Activated CD4-positive, alpha-beta T cell treated with anti-CD3 and anti-CD28 coated beads for 24 hours (primary cell): ENCODE measurements around the gene PLEKHB1.

ENCODE experiments used
- DNase-seq, 2 donors: peaks; one replicate each; pipeline ENCODE4 v3.0.0-alpha.2; 2020; ENCODE audit warnings: low read depth in 2 of 2

The PLEKHB1 gene

DNA sequence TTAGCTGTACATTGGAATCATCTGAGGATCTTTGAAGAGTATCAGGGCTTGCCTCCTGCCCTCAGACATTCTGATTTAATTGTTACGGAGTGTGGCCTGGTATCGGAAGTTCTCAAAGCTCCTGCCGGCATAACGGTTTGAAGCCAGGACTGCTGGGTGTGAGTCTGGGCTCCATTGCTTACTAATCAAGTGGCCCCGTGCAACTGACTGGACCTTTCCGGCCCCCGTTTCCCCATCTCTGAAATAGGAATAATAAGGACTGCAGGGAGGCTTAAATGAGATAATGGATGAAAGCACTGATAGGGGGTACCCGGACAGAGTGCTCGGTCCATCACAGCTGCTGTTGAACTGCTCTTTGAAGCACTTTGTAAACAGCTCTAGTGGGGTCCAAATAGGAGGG lies 1.7 kb downstream of the PLEKHB1 start:
- DNase-seq, result no peak

DNA sequence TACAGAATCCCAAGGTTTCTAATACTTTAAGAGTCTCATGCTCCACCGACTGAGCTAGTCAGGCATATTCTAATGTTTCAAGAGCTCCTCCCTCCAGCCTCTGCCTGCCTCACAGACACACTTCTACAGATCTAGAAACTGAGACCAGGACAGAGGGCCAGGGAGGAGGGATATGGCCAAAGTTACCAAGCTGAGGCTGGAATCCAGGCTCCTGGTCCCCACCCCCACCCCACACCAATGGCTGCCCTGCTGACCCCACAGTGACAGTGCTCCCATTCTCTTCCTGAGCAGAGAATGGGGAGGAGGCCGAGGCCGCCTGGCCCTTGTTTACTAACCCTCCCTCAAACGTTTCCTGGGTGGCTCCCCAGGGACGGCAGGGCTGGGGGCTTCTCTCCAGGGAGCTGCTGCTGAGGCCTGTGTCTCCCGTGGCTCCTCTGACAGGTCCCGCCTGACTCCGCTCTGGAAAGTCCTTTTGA lies 2.2 kb downstream of the PLEKHB1 start:
- DNase-seq, result no peak

DNA sequence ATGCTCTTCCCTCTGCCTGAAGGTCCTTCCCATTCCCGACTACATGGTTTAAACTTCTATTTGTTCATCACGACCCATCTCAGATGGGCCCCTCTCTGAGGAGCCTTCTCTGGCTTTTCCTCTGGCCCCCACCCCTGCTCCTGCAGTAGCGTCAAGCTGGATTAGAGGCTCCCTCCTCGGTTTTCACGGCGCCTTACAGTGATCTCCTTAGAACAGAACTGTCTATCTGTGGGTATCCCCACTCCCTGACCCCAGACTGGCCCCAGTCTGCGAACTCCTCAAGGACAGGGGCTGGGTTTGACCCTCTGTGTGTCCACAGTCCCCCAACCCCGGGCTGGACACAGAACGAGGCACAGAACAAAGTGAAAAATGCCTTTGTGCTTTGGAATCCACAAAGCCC lies 2.8 kb downstream of the PLEKHB1 start:
- DNase-seq, result no peak

DNA sequence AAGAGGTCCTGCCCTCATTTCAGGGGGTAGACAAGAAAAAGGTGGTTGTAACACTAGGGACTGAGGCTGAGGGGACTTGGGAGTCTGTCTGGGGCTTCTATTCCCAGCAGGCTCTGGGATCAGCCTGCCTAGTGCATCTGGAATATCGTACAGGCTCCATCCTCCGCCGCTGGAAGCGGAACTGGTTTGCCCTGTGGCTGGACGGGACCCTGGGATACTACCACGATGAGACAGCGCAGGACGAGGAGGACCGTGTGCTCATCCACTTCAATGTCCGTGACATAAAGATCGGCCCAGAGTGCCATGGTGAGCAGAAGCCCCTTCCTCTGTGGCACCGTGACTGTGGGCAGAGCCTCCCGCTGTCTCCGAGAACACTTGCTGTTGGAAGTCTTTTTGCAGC lies 4.0 kb downstream of the PLEKHB1 start:
- DNase-seq, result no peak

DNA sequence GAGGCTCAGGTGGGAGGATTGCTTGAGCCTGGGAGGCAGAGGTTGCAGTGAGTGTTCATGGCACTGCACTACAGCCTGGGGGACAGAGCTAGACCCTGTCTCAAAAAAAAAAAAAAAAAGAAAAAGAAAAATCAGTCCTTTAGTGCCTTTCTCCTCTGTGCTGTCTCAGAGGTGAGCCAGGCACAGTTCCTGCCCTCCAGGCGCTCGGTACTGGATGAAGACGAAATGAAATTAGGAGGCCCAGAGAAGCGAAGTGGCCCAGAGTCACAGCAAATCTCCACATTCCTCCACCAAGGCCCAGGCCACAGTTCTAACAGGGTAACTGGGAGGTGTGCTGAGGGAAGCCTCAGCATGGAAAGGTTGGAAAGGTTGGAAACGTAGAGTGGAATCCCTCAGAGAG lies 4.9 kb downstream of the PLEKHB1 start:
- no peak for DNase-seq

DNA sequence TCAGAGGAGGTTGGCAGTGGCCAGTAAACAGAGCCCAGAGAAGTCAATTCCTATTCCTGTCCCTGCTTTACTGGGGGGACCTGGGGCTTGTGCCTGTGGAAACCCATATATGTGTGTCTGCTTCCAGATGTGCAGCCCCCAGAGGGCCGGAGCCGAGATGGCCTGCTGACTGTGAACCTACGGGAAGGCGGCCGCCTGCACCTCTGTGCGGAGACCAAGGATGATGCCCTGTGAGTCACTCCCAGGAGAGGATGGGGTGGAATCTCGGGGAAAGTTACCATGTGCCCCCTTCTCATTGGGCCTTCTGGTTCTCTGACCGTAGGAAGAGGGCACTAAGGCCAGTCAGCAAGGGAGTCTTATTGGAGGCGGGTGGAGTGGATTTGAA lies 5.3 kb downstream of the PLEKHB1 start:
- no peak for DNase-seq

DNA sequence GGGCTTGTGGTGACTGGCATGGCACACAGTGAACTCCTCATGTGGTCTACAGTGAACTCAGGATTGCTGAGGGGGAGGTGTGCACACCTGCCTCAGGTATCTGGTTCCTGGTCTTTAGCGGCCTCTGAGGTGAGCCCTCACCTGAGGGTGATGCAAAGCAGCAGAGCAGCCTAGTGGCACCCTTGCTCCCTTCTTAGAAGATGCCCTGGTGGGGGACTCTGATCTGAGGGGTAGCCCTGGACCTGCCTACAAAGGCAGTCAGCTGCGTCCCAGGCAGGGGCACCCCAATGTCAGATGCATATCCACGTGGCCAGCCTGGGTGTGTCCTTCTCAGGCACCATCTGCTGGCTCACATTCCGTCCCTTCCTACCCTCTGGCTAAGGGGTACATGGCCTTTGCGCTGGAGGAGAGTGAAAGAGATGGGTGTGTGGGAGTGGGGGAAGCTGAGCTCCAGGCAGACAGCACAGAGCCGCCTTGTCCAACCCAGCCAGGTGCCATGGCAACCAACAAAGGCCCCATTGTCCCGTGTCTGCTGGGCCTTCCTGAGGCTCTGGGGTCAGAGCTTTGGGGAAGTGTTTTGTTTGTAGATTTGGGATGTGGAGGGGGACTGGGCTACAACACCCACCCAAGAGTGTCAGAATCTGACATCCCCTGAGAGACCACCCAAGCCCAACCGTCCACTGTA lies 5.8 kb downstream of the PLEKHB1 start:
- no peak for DNase-seq

DNA sequence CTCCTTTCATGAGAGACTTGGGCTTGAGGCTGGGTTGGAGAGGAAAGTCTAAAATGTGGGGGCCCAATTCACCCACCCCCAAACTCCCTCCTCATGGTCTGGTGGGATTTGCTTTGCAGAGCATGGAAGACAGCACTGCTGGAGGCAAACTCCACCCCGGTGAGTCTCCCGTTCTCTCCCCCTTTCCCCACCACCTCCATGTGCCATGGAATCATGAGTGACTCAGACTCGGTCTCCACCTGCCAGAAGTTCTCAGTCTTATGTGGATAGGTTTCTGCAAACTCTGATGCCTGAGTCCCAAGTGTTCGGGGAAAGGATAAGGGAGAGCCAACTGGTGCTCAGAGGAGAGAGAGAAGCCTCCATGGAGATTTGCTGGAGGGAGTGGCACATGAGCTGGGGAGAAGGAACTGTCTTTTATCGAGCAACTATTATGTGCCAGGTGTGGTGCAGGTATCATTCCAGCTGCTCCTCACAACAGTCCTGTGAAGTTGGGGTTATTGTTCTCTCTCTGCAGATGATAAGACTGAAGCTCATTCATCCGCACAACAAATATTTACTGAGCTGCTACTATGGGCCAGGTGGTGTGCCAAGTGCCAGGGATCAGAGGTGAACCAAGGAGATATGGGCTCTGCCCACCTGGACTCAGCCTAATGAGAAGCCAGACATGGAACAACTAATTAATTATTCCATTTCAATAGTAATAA lies 6.6 kb downstream of the PLEKHB1 start:
- DNase-seq, result no peak

DNA sequence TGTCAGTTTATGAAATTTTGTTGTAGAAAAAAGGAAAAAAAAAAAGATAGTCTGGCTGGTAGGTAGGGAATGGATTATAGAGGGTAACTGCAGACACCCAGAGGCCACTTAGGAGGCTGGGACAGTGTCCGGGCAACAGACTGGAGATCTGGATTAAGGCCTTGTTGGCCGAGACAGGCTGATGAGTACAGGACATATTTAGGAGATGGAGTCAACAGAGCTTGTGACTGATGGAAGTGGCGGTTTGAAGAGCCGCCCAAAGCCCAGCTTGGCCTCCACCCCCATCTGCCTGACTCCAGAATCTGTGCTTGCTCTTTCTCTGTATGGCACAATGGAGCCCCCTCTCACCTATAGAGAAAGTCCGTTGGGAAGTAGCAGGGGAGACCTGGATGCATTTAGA lies 7.6 kb downstream of the PLEKHB1 start:
- DNase-seq, result no peak

DNA sequence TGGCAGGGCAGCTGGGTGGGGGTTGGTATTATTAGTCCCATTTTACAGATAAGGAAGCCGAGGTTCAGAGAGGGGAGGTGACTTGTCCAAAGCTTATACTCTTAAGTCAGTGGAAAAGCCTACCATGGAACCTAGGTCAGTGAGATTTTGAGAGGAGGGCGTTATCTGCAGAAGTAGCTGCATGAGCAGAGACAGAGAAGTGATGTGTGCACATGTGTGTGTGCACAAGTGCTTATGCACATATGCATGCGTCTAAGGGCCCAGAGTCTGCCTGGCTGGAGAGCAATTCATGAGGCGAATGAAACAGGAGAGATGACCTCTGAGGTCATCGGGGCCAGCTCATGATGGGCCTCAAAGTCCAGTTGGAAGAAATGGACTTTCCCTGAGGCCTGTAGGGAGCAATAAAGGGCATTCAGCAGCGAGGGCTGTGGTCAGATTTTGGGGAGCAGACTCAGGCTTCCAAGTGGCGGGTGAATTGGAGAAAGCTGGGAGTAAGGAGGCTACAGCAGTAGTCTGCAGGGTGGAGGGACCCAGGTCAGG lies 8.2 kb downstream of the PLEKHB1 start:
- DNase-seq, result no peak

DNA sequence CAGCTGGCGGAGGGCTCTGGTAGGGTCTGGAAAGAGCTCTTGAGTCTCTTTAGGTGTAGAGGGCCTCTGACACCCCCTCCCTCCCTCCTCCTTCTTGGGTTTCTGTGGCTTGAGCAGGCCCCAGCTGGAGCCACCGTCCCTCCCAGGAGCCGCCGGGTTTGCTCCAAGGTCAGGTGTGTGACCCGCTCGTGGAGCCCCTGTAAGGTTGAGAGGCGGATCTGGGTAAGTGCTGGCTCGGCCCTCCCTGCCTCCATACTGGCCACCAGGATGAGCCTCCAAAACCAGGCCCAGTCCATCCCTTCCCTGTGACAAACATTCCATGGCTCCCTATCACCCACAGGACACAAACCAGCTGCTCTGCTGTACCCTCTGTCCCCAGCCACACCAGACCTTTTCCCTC lies 9.3 kb downstream of the PLEKHB1 start:
- no peak for DNase-seq

DNA sequence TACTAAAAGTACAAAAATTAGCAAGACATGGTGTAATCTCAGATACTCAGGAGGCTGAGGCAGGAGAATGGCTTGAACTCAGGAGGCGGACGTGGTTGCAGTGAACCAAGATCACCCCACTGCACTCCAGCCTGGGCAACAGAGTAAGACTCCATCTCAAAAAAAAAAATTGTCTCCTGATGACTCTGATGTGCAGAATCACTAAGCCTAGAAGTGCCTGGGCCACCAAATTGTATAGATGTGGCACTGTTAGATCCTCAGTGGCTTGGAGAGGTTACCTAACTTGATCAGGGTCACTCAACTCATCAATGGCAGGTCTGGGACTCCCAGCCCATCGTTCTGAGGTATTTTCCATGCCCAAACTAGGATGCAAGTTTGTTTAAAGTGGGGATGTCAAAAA lies 10.6 kb downstream of the PLEKHB1 start:
- DNase-seq, result no peak

DNA sequence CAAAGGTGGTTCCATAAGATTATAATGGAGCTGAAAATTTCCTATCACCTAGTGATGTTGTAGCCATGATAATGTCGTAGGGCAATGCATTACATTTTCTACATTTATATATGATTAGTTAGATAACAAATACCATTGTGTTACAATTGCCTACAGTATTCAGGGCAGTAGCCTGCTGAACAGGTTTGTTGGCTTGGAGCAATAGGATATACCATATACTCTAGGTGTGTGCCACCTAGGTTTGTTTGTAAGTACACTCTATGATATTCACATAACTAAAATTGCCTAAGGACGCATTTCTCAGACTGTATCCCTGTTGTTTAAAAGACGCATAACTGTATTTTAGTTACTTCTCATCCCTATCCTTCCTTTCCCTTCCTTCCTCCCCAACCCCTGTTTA lies 13.6 kb downstream of the PLEKHB1 start:
- no peak for DNase-seq

DNA sequence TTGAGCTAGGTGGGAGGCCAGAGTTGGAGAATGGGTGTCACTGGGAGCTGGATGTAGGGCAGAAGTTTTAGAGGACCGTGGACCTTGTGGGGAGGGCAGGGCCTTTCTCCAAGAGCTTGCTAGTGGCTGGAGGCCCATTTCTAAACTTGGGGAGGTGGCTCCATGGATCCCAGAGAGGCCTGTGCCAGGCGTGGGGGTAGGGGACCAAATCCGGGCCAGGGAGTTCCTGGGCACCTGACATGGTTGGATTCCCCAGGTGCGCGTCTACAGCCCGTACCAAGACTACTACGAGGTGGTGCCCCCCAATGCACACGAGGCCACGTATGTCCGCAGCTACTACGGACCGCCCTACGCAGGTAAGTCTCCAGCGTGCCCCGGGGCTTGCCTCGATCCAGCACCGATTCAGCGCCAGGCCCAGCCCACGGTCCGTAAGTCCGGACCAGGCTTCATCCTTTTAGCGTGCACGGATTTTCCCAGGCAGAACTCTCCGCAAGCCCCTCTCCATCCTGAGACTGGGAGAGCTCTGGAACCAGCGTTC lies 14.2 kb downstream of the PLEKHB1 start:
- no peak for DNase-seq

DNA sequence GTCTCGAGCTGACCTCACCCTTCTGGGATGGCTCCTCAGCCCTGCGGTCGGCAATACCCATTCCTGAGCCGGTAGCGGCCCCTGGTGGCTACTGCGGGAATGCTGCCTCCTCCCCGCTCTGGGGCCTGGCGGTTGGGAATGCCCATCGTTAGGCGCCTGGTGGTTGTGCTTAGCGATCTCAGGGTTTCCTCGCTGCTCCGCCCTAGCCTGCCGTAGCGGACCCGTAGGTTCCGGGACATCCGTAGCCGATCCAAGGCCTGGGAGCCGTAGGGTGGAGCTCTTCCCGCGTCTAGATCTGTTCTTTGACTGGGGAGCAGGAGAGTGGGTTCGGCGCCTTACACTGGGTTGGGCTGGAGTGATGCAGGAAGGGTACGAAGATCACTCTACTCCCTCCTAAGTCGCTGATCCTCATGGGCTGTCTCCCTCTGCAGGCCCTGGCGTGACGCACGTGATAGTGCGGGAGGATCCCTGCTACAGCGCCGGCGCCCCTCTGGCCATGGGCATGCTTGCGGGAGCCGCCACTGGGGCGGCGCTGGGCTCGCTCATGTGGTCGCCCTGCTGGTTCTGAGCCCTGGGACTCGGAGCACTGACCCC lies 14.8 kb downstream of the PLEKHB1 start:
- DNase-seq, result peak; percentile 85 to 88

DNA sequence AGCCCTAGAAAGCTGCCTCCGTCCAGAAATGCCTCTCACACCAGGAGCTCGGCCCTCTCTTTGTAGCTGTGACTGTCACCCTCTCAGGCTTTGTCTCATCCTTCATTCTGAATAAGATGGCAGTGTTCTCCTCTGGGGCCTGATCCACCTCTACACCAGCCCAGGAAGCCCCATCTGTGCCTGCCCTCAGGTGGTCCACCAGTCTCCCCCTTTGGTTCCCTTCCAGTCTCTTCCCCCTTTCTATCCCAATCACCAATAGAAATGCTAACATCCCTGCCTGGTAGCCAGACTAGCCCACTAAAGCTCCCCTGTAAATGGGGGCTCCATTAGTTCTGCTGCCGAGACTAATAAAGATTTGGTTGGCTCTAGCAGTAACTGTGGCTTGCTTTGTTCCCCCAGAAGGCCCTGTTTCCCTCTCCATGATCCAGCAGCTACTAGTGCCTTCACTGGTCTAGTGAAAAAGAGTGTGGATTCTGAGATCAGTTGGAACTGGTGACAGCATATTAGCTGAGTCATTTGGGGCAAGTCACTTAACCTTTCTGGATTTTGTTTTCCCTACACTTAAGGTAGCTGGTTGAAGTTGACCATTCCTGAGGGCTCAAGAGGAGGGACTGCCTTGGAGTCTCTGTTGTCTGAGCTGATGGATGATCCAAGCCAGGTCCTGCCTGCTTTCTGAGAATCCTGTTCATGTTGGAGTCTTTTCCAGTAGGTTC lies 16.2 kb downstream of the PLEKHB1 start:
- DNase-seq, result no peak

DNA sequence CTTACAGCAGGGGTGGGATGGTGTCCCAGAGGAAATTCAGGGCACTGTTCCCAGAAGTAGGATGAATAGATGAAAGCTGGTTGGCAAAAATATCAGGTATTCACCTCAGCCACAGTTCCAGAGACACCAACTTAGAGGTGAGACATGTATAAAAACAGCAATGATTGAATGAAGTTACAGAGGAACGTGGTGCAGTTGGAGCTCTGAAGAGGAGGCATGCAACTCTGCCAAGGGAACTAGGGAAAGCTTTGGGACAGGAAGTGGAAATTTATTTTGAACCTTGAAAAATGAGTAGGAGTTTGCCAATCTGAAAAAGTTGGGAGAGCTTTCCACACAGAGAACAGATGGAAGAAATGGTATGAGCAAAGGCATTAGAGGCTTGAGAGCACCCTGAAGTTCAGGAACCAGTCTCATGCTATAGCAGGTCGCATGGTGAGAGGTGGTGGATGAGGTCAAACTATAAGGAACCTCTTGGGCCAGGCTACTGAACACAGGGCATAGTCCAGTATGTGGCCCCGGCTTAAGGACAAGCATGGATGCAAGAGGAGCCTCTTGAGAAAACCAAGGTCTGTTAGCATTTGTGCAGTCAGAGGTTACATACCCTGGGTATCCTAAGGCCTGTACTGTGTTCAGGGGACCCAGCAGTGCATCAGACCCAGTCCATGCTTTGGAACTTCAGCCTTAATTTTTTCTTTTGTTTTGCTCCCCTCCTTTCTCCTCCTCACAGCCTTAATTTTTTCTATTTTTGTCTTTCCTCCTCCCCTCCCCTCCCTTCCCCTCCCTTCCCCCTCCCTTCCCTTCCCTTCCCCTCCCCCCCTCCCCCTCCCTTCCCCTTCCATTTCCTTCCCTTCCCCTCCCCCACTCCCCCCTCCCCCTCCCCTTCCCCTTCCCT lies 17.5 kb downstream of the PLEKHB1 start:
- no peak for DNase-seq

DNA sequence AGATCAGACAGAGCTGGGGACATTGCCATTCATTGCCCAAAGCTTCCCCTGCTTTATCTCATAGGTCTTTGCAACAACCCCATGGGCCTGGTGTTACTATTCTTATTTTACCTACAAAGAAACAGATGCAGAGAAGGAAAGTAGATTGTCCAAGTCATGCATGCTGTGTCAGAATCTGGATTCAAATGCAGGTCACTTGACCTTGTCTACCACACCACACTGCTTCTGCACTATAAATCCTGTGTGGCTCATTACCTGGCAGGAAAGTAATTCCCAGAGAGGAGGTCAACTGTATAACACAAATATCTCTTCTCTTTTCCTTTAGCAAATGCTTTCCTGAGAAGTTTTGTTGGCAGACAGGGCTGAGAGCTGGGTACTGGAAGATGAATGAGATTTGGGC lies 18.5 kb downstream of the PLEKHB1 start:
- DNase-seq, result no peak

DNA sequence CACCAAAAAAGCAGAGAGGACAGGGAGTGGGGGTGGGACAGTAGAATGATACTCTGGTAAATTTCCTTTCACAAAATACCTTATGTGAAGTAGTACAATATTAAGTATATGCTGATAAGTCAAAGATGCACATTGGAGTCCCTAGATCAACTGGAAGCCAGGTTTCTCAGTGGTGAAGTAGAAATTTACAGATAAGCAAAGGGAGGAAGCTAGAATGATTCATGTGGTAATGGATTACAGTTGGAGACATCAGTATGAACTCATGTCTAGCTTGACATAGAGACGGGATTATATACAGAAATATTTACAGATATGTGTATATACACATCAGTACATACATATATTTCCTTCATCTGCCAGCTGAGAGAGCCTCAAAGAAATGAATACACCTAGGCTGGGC lies 21.5 kb downstream of the PLEKHB1 start:
- no peak for DNase-seq

DNA sequence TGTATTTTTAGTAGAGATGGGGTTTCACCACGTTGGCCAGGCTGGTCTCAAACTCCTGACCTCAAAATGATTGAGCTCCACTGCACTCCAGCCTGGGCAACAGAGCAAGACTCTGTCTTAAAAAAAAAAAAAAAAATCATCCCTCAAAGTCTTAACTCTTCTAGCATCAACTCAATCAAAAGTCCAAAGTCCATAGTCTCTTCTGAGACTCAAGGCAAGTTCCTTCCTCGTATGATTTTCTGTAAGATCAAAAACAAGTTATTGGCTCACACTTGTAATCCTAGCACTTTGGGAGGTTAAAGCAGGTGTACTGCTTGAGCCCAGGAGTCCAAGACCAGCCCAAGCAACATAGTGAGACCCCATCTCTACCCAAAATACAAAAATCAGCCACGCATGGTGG lies 24.4 kb downstream of the PLEKHB1 start:
- DNase-seq, result no peak

DNA sequence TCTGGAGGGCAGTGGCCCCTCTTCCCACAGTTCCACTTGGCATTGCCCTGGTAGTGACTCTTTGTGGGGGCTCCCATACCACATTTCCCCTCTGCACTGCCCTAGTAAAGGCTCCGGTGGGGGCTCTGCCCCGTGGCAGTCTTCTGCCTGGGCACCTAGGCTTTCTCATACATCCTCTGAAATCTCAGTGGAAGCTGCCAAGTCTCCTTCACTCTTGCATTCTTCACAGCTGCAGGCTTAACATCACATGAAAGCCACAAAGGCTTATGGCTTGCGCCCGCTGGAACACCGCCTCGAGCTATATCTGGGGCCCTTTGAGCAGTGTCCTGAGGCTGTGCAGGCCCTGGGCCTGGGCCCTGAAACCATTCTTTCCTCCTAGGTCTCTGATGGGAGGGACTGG lies 25.3 kb downstream of the PLEKHB1 start:
- DNase-seq, result no peak
